ENCODE results near the gene LTBP3.
A peak's percentile ranks its signal among the peaks of the same experiment; 100 is the strongest.

LTBP3 gene

GRCh38 chr11:65541093-65541982, 16.8 kb downstream of the LTBP3 start:
- no peak for DNase-seq (ENCODE audit: low spot score)
- no peak for TF ChIP-seq CTCF (IDR thresholded peaks at IDR 0.05; ENCODE audit: extremely low read depth, missing control alignments)

GRCh38 chr11:65540290-65541092, 17.7 kb downstream of the LTBP3 start:
- TF ChIP-seq CTCF (IDR thresholded peaks at IDR 0.05; ENCODE audit: extremely low read depth, missing control alignments): peak; percentile 73
- DNase-seq (ENCODE audit: low spot score): peak; percentile 100

- peak; percentile 93 for DNase-seq (ENCODE audit: low spot score)
- TF ChIP-seq CTCF (IDR thresholded peaks at IDR 0.05; ENCODE audit: extremely low read depth, missing control alignments): no peak
Observed at GRCh38 chr11:65539744-65540289, 18.3 kb downstream of the LTBP3 start.

GRCh38 chr11:65538915-65539743, 19.0 kb downstream of the LTBP3 start:
- no peak for DNase-seq (ENCODE audit: low spot score)
- TF ChIP-seq CTCF (IDR thresholded peaks at IDR 0.05; ENCODE audit: extremely low read depth, missing control alignments): no peak

- no peak for TF ChIP-seq CTCF (IDR thresholded peaks at IDR 0.05; ENCODE audit: extremely low read depth, missing control alignments)
- DNase-seq (ENCODE audit: low spot score): no peak
Observed at GRCh38 chr11:65538232-65538914, 19.8 kb downstream of the LTBP3 start.

- no peak for DNase-seq (ENCODE audit: low spot score)
- TF ChIP-seq CTCF (IDR thresholded peaks at IDR 0.05; ENCODE audit: extremely low read depth, missing control alignments): no peak
Observed at GRCh38 chr11:65537620-65538231, 20.4 kb downstream of the LTBP3 start.

Data from GM20000 (cell line).